Activated naive CD4-positive, alpha-beta T cell treated with anti-CD3 and anti-CD28 coated beads for 36 hours (primary cell): Measurements from ENCODE around the gene PPP2R2B. TPM values are rescaled to one million over a fixed set of nuclear protein-coding genes. Genes with fewer than 3 reads are reported as not detected.
A peak's percentile ranks its signal among the peaks of the same experiment; 100 is the strongest.

Experiments
- CTCF ChIA-PET: fragments of 350-600 bp; sonication (Branson Sonifier 250); formaldehyde crosslinking; loops from one replicate; lab custom pipeline; 2021; ENCODE audit warnings: antibody characterized with exemption; lab: Charles Lee
- DNase-seq: peaks from one replicate; pipeline ENCODE4 v3.0.0-alpha.2; 2020
- H3K27ac Mint-ChIP-seq: one replicate; pipeline ENCODE4 v1.8.0; 2021; ENCODE audit warnings: mild to moderate bottlenecking, mixed read lengths
- H3K27me3 Mint-ChIP-seq: one replicate; pipeline ENCODE4 v1.8.0; 2021; ENCODE audit warnings: low read depth, mixed read lengths
- H3K36me3 Mint-ChIP-seq: one replicate; pipeline ENCODE4 v1.8.0; 2021; ENCODE audit warnings: low read depth, mixed read lengths
- H3K4me1 Mint-ChIP-seq: one replicate; pipeline ENCODE4 v1.8.0; 2021; ENCODE audit warnings: low read depth, mixed read lengths
- H3K4me3 Mint-ChIP-seq: one replicate; pipeline ENCODE4 v1.8.0; 2021; ENCODE audit warnings: mild to moderate bottlenecking, moderate library complexity, mixed read lengths
- H3K9me3 Mint-ChIP-seq: one replicate; pipeline ENCODE4 v1.8.0; 2021; ENCODE audit warnings: mixed read lengths
- intact Hi-C: fragments of 100-400 bp; cut with micrococcal nuclease; formaldehyde crosslinking; loops from one replicate; pipeline ENCODE4 v1.15.1; 2023
- total RNA-seq, 2 experiments: library from RNA; stranded (reverse); gene quantifications; one replicate each; pipeline ENCODE4 v1.2.3, GENCODE V29; 2021

The PPP2R2B gene
- total RNA-seq, 2 experiments from 2014 or later: not detected

- Mint-ChIP-seq H3K4me1 (peaks cover 3% of the 10 kb centered on the region), H3K27ac (no peak overlapping the region), H3K9me3 (no peaks in the 10 kb centered on the region), H3K36me3 (no peaks in the 10 kb centered on the region), H3K4me3 (no peak overlapping the region), H3K27me3 (no peaks in the 10 kb centered on the region)
- CTCF ChIA-PET: interaction anchor here (0.6 to 5.3 kb wide), 23 partner anchors 9 to 656 kb away, joined by 3 to 40 read pairs (median 5); no protein-coding TSS in a partner anchor
- intact Hi-C loops: loop anchor here (1.0 to 5.0 kb wide), 4 partner anchors 32 to 655 kb away; no protein-coding TSS in a partner anchor
- DNase-seq: no peak
Observed at GRCh38 chr5:146533882-146534281, 344.7 kb downstream of the PPP2R2B start.

- peak; percentile 90 for DNase-seq
- intact Hi-C loops: loop anchor here (1.0 to 5.0 kb wide), 4 partner anchors 33 to 656 kb away; no protein-coding TSS in a partner anchor
- H3K4me3 Mint-ChIP-seq: no peak overlapping the region
- CTCF ChIA-PET: interaction anchor here (0.5 to 5.3 kb wide), 24 partner anchors 9 to 656 kb away, joined by 3 to 40 read pairs (median 4); no protein-coding TSS in a partner anchor
- no peaks in the 10 kb centered on the region for H3K9me3 Mint-ChIP-seq
- no peaks in the 10 kb centered on the region for H3K36me3 Mint-ChIP-seq
- H3K27ac Mint-ChIP-seq: no peak overlapping the region
- peaks cover 3% of the 10 kb centered on the region for H3K4me1 Mint-ChIP-seq
- H3K27me3 Mint-ChIP-seq: no peaks in the 10 kb centered on the region
Observed at GRCh38 chr5:146533260-146533857, 345.2 kb downstream of the PPP2R2B start.
